K562 (cell line): ENCODE data around the gene SUMO3. TPM values are rescaled to one million over a fixed set of nuclear protein-coding genes. Genes with fewer than 3 reads are reported as not detected.

Experiments used
- ATAC-seq: fragments of 200-7000 bp; cut with Tn5 transposase; 3 replicates; pipeline ENCODE4 v1.9.1; 2020; ENCODE audit warnings: moderate library complexity
- BruUV-seq: library from RNA; stranded (reverse); fragments of 400-500 nt; replicated peaks from 2 replicates; lab custom pipeline; 2021; lab: Mats Ljungman, UMichigan
- CTCF ChIA-PET: fragments of 300-600 bp; formaldehyde crosslinking; extraction: SDS; loops from one replicate; lab custom pipeline; 2021; ENCODE audit warnings: low intra/inter-chr PET ratio; lab: Yijun Ruan, JAX
- POLR2A ChIA-PET: fragments of 300-600, 350-650 bp; sonication (Branson Sonifier 250); formaldehyde crosslinking; extraction: SDS; loops from one replicate; lab custom pipeline; 2021; ENCODE audit warnings: antibody characterized with exemption, inconsistent platforms; lab: Yijun Ruan, JAX
- DNase-seq, 4 experiments: peaks; one replicate each; pipeline versions ENCODE4 v3.0.0 to v3.0.0-alpha.2; 2011 to 2018; ENCODE audit warnings: low spot score in 3 of 4, mixed read lengths in 3 of 4; ENCODE audit errors: extremely low read depth in 1 of 4
- FAIRE-seq: peaks from 2 replicates; lab custom pipeline; 2011; peaks lifted over from hg19 to GRCh38; lab: Jason Lieb, UNC
- H2AFZ ChIP-seq: 2 replicates; pipeline ENCODE4 v1.6.0; 2011; ENCODE audit warnings: low read depth, low read length, control low read depth, inconsistent platforms
- H3K27ac ChIP-seq: fragments of 200-600 bp; 3 replicates; pipeline ENCODE4 v1.8.0; 2011; ENCODE audit warnings: low read depth, mild to moderate bottlenecking, control low read depth, inconsistent platforms, low read length, moderate library complexity, mixed read lengths; ENCODE audit errors: extremely low read depth
- H3K27me3 ChIP-seq, 2 experiments: fragments of 300-600 bp in 1 of 2; 2 replicates in 1 of 2; 3 replicates in 1 of 2; pipeline versions ENCODE4 v1.6.0 to v1.8.0; 2011; ENCODE audit warnings: inconsistent platforms in 2 of 2, low read length in 2 of 2, mild to moderate bottlenecking in 1 of 2, mixed read lengths in 1 of 2, moderate library complexity in 1 of 2; ENCODE audit not compliant: control insufficient read depth in 2 of 2, insufficient read depth in 2 of 2
- H3K36me3 ChIP-seq: fragments of 300-600 bp; 3 replicates; pipeline ENCODE4 v1.8.0; 2011; ENCODE audit warnings: mild to moderate bottlenecking, low read length, inconsistent platforms; ENCODE audit not compliant: control insufficient read depth, insufficient read depth
- H3K4me1 ChIP-seq, 2 experiments: fragments of 200-600 bp in 1 of 2; replicated peaks in 1 of 2; 2 replicates in 1 of 2; 3 replicates in 1 of 2; pipeline versions ENCODE4 v1.5.1 to v1.8.0; 2011; ENCODE audit warnings: inconsistent platforms in 2 of 2, low read length in 2 of 2, mild to moderate bottlenecking in 1 of 2, mixed read lengths in 1 of 2, moderate library complexity in 1 of 2; ENCODE audit not compliant: control insufficient read depth in 2 of 2, insufficient read depth in 2 of 2
- H3K4me2 ChIP-seq: 2 replicates; pipeline ENCODE4 v1.6.1; 2011; ENCODE audit warnings: low read length, control low read depth, inconsistent platforms, mixed read lengths; ENCODE audit not compliant: insufficient read depth
- H3K4me3 ChIP-seq: fragments of 200-600 bp; sonication (generic), shearing (Covaris generic); 2 replicates; pipeline ENCODE4 v1.5.1; 2016; ENCODE audit warnings: control low read depth, inconsistent platforms
- H3K79me2 ChIP-seq: fragments of 200-600 bp; 3 replicates; pipeline ENCODE4 v1.8.0; 2011; ENCODE audit warnings: low read length, inconsistent platforms; ENCODE audit not compliant: control insufficient read depth, insufficient read depth
- H3K9ac ChIP-seq, 2 experiments: 2 replicates each; pipeline versions ENCODE4 v1.6.0 to v1.6.1; 2011; ENCODE audit warnings: low read depth in 2 of 2, low read length in 2 of 2, control low read depth in 1 of 2, inconsistent platforms in 1 of 2, mild to moderate bottlenecking in 1 of 2, mixed read lengths in 1 of 2; ENCODE audit not compliant: insufficient read depth in 1 of 2
- H3K9me1 ChIP-seq: one replicate; pipeline ENCODE4 v1.6.0; 2011; ENCODE audit warnings: inconsistent platforms, mild to moderate bottlenecking, low read length, moderate library complexity; ENCODE audit not compliant: control insufficient read depth, insufficient read depth
- H3K9me3 ChIP-seq: replicated peaks from 2 replicates; pipeline ENCODE4 v1.5.1; 2011; ENCODE audit warnings: low read depth, low read length, inconsistent platforms; ENCODE audit not compliant: control insufficient read depth, insufficient read depth
- H4K20me1 ChIP-seq: replicated peaks from 2 replicates; pipeline ENCODE4 v1.6.1; 2011; ENCODE audit warnings: low read length, inconsistent platforms, mixed read lengths; ENCODE audit not compliant: control insufficient read depth, insufficient read depth
- AFF4 ChIP-seq: sonication (generic); formaldehyde crosslinking; IDR thresholded peaks from 2 replicates; pipeline ENCODE4 v1.8.0; 2023; ENCODE audit warnings: mild to moderate bottlenecking, missing genetic modification reagents
- EGR1 ChIP-seq: fragments of 450-650 bp; conservative IDR thresholded peaks from 2 replicates; pipeline ENCODE4 v1.6.1; 2017; ENCODE audit warnings: mild to moderate bottlenecking
- NFIC ChIP-seq: fragments of 450-650 bp; IDR thresholded peaks from 2 replicates; pipeline ENCODE4 v1.6.1; 2017; ENCODE audit warnings: mild to moderate bottlenecking, inconsistent platforms
- WGBS: fragments of 100-300 bp; shearing (Covaris generic); methylation state at CpG from one replicate; pipeline ENCODE4 v1.1.6; 2016; ENCODE audit warnings: low coverage, mixed read lengths; ENCODE audit not compliant: insufficient coverage; ENCODE audit errors: missing lambda C conversion rate; 5-methylcytosine and 5-hydroxymethylcytosine counted together
- in situ Hi-C: fragments of 300-500 bp; cut with MboI; formaldehyde crosslinking; loops from 4 replicates; pipeline ENCODE4 v1.15.0; 2018; ENCODE audit warnings: inconsistent platforms, mixed read lengths
- intact Hi-C: fragments of 100-400 bp; cut with micrococcal nuclease; formaldehyde crosslinking; loops from 2 replicates; pipeline ENCODE4 v1.14.2; 2022
- polyA plus RNA-seq, 8 experiments: library from polyadenylated mRNA; depleted of rRNA in 4 of 8; stranded (reverse) in 5 of 8; unstranded in 3 of 8; fragments of >200 nt; fragmentation: Nextera tagmentation in 2 of 8; fragmentation: Illumina TruSeq in 1 of 8; extraction: Ambion mirVana in 2 of 8; extraction: Trizol in 1 of 8; gene quantifications; 2 replicates each; pipeline versions ENCODE4 v1.2.1 to v1.2.3, GENCODE V29; 2011 to 2014; ENCODE audit warnings: inconsistent platforms in 1 of 8, missing spikeins in 1 of 8
- total RNA-seq, 7 experiments: library from RNA; depleted of rRNA in 6 of 7; stranded (reverse); fragments of >200 nt in 6 of 7; fragmentation: Illumina TruSeq in 2 of 7; extraction: Trizol in 2 of 7; gene quantifications; 2 replicates each; pipeline versions ENCODE4 v1.2.1 to v1.2.3, GENCODE V29; 2011 to 2021; ENCODE audit warnings: low replicate concordance in 1 of 7

Gene SUMO3
- total and polyA plus RNA-seq, 9 of the 15 experiments (the other 6 are each of a cell fraction or from before 2014, with no cell fraction given) = 13.9 to 143 (median 113) TPM

- H4K20me1 ChIP-seq = peaks cover 28% of the 10 kb centered on the region
- no peak for ATAC-seq
- ChIA-PET CTCF (no interaction called here), POLR2A (no interaction called here)
- peaks cover 4% of the 10 kb centered on the region for H3K9me1 ChIP-seq
- 0 out of 5 replicates have a peak, but pooled peaks cover 0 to 4% of the 10 kb centered on the region in 2 experiments for H3K27me3 ChIP-seq
- TF ChIP-seq AFF4 (CRISPR knock-in tag) (no peak), NFIC (peak; percentile 30; the same call in 1 of the 2 replicates), EGR1 (peak; percentile 15; the same call in 1 of the 2 replicates)
- peaks cover 17 to 70% of the 10 kb centered on the region in 2 experiments for H3K4me1 ChIP-seq
- H3K79me2 ChIP-seq = no peaks in the 10 kb centered on the region
- no TSS peak for BruUV-seq
- FAIRE-seq = no peak
- intact Hi-C loops = no loop called here
- no peak overlapping the region for H3K4me2 ChIP-seq
- H2AFZ ChIP-seq = no peak overlapping the region
- H3K36me3 ChIP-seq = no peaks in the 10 kb centered on the region
- DNase-seq = no peak
- 0 out of 4 replicates have a peak overlapping the region, but pooled peaks of 1 of the 2 experiments have one; percentile 17 for H3K9ac ChIP-seq
- H3K27ac ChIP-seq = no peak overlapping the region
- in situ Hi-C loops = no loop called here
- H3K4me3 ChIP-seq = no peak overlapping the region
- WGBS = 12% methylated on average over 8 of the region's 8 CpGs
- no peaks in the 10 kb centered on the region for H3K9me3 ChIP-seq
Measured at GRCh38 chr21:44763050-44763378, 54.8 kb downstream of the SUMO3 start.
